GM12874 (cell line): ENCODE data around the gene CDKN2B-AS1.

Experiments
- TF ChIP-seq, protein P1 (sequence below): IDR thresholded peaks from 2 replicates; pipeline ENCODE4 v1.5.1; 2011; ENCODE audit warnings: low read depth, mild to moderate bottlenecking, control low read depth, low read length, moderate library complexity; ENCODE audit not compliant: insufficient read depth

Gene CDKN2B-AS1

DNA sequence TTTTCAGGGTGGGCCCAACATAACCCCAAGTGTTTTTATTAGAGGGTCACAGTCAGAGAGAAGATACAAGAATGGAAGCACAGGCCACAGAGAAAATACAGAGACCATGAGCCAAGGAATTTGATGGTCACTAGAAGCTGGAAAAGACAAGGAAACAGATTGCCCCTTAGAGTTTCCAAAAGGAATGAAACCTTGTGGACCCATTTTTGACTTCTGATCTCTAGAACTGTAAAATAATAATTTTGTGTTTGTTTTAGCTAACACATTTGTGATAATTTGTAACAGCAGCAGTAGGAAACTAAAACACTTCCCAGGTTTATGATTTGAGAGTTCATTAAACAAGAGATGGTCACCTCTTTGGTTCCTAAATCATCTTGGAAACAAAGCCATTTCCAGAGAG, 22.2 kb upstream of the CDKN2B-AS1 start:
- TF ChIP-seq, protein P1, sequence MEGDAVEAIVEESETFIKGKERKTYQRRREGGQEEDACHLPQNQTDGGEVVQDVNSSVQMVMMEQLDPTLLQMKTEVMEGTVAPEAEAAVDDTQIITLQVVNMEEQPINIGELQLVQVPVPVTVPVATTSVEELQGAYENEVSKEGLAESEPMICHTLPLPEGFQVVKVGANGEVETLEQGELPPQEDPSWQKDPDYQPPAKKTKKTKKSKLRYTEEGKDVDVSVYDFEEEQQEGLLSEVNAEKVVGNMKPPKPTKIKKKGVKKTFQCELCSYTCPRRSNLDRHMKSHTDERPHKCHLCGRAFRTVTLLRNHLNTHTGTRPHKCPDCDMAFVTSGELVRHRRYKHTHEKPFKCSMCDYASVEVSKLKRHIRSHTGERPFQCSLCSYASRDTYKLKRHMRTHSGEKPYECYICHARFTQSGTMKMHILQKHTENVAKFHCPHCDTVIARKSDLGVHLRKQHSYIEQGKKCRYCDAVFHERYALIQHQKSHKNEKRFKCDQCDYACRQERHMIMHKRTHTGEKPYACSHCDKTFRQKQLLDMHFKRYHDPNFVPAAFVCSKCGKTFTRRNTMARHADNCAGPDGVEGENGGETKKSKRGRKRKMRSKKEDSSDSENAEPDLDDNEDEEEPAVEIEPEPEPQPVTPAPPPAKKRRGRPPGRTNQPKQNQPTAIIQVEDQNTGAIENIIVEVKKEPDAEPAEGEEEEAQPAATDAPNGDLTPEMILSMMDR = no peak

DNA sequence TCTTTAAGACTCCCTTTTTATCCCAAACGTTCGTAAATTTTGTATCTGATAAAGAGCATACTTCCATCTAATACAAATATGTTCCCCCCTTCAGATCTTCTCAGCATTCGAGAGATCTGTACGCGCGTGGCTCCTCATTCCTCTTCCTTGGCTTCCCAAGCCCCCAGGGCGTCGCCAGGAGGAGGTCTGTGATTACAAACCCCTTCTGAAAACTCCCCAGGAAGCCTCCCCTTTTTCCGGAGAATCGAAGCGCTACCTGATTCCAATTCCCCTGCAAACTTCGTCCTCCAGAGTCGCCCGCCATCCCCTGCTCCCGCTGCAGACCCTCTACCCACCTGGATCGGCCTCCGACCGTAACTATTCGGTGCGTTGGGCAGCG, 20.3 kb upstream of the CDKN2B-AS1 start:
- TF ChIP-seq, protein P1 = no peak

DNA sequence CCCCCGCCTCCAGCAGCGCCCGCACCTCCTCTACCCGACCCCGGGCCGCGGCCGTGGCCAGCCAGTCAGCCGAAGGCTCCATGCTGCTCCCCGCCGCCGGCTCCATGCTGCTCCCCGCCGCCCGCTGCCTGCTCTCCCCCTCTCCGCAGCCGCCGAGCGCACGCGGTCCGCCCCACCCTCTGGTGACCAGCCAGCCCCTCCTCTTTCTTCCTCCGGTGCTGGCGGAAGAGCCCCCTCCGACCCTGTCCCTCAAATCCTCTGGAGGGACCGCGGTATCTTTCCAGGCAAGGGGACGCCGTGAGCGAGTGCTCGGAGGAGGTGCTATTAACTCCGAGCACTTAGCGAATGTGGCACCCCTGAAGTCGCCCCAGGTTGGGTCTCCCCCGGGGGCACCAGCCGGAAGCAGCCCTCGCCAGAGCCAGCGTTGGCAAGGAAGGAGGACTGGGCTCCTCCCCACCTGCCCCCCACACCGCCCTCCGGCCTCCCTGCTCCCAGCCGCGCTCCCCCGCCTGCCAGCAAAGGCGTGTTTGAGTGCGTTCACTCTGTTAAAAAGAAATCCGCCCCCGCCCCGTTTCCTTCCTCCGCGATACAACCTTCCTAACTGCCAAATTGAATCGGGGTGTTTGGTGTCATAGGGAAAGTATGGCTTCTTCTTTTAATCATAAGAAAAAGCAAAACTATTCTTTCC, 19.7 kb upstream of the CDKN2B-AS1 start:
- TF ChIP-seq, protein P1 = no peak

DNA sequence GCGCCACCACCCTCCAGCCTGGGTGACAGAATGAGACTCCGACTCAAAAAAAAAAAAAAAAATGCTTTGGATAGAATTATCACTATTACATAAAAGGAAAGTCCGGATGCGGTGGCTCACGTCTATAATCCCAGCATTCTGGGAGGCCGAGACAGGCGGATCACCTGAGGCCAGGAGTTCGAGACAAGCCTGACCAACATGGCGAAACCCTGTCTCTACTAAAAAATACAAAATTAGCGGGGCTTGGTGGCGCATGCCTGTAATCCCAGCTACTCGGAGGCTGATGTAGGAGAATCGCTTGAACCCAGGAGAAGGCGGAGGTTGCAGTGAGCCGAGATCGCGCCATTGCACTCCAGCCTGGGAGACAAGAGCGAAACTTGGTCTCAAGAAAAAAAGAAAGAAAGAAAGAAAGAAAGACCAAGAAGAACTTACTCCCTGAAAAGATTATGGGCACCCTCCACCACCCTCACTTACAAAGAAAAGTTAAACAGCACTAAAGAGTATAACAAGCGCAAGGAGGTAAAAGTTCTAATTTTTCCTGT, 18.2 kb upstream of the CDKN2B-AS1 start:
- TF ChIP-seq, protein P1 = no peak

DNA sequence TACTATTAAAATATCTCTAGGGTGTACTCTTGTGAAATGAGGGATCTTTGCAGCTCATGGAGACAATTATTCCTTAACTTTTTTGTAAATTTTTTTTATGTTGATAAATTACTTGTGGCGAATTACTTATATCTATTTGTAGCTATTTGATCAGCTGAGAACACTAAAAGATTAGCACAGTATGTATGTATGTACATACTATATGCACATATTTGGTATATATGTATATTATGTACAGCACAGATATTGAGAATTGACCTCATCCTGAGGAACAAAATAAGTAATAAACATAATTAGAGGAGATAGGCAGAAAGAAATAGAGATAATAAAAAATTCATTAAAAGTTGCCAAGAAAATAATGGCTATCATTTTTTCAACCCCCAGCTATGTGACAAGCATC, 12.2 kb upstream of the CDKN2B-AS1 start:
- TF ChIP-seq, protein P1 = no peak

DNA sequence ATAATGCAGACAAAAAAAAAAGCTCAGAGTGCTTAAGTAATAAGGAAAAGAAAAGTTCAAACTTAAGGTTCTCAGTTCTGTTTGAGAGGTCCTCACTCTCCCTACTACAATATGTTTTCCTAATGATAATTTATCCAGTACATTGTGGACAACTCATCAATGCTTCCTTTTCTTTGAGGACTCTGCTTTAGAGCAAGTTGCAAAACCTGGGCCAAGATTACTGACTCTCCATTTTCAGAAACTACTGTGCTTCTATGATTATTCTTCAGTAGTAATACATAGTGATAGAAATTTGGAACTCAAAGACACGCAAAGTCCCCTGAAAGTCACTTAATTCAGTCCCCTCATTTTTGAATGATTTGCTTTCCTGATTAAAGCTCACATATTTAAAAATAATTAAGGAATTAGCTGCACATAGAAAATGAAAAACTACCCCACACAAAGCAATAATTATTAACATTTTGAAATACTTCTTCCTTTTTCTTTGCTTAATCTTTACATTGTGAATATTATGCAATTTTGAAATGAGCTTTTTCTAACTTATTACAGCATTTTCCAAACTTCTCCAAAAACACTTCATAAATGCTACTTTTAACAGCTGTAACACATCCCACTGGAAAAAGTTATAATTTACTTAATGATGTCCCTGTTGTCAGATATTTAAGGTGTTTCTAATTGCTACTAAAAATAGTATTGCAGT, 11.6 kb upstream of the CDKN2B-AS1 start:
- TF ChIP-seq, protein P1 = no peak

DNA sequence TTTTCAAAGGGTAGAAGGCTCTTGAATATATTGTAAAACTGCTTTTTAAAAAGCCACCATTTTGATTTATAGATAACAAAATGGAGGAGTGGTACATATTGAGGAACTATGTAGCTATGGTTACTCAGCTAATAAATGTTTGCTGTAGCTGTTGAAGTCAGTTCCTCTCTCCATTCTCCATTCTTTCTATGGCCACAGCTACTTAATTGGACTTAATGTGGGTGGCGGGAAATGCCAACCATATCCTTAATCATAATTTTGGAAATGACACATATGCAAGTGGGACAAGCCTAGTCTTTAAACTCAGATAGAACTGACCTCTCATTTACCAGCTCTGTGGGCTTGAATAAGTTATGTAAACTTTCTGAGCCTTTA, 11.0 kb upstream of the CDKN2B-AS1 start:
- TF ChIP-seq, protein P1 = no peak
